GM10266 (cell line): Measurements from ENCODE around the gene LAMTOR1.
"Not testable (repeated sequence)": the region's sequence is repeated elsewhere in the genome, so short reads cannot be mapped to it uniquely, and the experiment has no call there.

Experiments used
- DNase-seq: peaks from one replicate; pipeline ENCODE4 v3.0.0; 2012; ENCODE audit errors: extremely low spot score
- TF ChIP-seq, protein P1 (sequence below): IDR thresholded peaks from 2 replicates; pipeline ENCODE4 v1.5.1; 2012; ENCODE audit warnings: mild to moderate bottlenecking, low read depth; ENCODE audit not compliant: control insufficient read depth, insufficient read depth; ENCODE audit errors: missing control alignments

LAMTOR1 gene

DNA sequence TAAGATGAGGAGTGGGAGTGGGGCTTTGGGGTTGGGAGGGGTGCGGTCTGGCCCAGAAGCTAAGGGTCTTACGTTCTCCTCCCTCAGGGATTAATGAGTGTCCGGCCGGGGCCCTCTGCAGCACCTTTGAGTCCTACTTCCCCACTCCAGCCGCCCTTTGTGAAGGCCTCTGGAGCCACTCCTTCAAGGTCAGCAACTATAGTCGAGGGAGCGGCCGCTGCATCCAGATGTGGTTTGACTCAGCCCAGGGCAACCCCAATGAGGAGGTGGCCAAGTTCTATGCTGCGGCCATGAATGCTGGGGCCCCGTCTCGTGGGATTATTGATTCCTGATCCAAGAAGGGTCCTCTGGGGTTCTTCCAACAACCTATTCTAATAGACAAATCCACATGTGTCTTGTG is 36.4 kb upstream of the LAMTOR1 start:
- no peak for DNase-seq
- TF ChIP-seq, protein P1, sequence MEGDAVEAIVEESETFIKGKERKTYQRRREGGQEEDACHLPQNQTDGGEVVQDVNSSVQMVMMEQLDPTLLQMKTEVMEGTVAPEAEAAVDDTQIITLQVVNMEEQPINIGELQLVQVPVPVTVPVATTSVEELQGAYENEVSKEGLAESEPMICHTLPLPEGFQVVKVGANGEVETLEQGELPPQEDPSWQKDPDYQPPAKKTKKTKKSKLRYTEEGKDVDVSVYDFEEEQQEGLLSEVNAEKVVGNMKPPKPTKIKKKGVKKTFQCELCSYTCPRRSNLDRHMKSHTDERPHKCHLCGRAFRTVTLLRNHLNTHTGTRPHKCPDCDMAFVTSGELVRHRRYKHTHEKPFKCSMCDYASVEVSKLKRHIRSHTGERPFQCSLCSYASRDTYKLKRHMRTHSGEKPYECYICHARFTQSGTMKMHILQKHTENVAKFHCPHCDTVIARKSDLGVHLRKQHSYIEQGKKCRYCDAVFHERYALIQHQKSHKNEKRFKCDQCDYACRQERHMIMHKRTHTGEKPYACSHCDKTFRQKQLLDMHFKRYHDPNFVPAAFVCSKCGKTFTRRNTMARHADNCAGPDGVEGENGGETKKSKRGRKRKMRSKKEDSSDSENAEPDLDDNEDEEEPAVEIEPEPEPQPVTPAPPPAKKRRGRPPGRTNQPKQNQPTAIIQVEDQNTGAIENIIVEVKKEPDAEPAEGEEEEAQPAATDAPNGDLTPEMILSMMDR, result no peak

DNA sequence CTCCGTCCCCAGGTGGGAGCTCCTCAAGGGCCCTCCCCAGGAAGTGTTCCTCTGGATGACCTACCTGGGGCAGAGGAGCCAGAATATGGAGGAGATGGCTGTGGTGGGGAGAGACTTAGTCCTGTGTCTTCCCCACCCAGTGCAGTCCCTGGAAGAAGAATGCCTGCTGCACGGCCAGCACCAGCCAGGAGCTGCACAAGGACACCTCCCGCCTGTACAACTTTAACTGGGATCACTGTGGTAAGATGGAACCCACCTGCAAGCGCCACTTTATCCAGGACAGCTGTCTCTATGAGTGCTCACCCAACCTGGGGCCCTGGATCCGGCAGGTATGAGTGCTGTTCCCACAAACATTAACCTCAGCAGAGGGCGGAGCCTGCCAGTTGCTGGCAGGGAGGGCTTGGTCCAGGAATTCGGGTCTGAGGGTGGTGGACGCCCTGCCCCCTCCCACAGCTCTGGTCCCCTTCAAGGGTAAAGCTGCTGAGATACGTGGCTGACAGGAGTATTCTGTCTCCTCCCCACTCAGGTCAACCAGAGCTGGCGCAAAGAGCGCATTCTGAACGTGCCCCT is 35.8 kb upstream of the LAMTOR1 start:
- DNase-seq, result no peak
- TF ChIP-seq, protein P1, result no peak

DNA sequence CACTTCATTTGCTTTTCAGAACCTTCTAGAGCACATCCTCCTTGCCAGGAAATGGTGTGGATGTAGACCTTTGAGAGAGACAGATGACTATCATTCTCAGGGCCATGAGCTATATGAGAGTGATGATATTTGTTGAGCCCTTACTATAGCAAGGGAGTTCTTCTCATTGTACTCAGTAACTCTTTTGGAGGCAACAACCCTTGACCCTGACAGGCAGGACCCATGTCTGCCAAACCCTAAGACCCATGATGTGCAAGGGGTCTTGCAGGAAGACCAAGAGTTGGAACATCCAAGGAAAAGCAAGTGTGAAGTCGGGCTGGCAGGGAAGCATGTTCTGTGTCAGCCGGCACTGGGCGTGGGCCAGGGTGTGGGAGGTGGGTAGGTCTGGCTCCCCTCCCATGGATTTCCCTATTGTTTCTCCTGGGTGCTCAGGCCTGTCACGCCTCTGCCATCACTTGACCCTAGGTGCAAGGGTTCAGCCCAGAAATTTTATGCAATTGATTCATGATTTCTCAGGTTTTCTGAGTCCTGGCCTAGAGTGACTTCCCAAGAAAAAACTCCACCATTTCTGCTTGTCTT is 33.7 kb upstream of the LAMTOR1 start:
- DNase-seq, result no peak
- TF ChIP-seq, protein P1, result no peak

DNA sequence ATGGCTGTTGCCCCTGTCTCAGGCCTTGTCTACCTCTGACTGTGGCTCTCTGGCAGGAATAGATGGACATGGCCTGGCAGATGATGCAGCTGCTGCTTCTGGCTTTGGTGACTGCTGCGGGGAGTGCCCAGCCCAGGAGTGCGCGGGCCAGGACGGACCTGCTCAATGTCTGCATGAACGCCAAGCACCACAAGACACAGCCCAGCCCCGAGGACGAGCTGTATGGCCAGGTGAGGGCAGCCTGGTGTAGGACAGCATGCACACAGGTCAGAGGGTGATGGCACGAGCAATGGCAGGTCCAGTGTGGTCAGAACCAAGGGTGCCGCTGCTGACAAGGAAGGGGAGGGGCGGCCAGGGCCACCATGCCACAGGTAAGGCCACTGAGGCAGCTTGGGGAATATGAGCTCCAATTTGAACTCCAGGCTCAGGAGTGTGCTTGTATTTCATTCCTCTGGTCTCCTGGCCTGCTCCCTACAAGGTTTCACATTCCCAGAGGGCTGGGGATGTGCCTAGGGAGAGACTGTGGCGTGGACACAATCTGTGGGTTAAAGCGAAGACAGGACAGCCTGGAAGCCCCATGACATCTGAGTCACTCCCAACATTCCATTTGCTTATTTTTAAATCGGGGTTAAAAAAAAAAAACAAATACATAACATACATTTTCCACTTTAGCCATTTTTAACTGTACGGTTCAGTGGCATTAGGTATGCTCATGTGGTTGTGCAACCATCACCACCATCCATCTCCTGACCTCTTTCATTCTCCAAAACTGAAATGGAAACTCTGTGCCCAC is 33.0 kb upstream of the LAMTOR1 start:
- DNase-seq, result no peak
- TF ChIP-seq, protein P1, result no peak

DNA sequence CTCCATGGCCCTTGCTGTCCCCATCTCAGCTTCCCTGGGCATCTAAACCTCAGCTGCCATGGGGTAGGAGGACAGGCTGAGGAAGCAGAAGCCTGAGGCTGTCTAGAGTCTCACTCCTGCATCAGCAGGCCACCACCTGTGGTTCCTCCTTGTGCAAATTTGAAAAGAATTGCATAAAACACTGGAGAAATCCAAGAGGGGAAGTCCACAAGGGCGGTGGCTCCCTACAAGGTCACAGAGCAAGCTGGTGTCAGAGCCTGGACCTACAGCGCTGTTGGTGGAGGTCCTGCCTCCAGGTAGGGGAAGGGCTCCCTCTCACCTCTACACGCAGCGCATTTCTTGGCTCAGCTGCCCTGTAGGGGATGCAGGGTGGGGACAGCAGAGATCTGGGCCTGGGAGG is 32.4 kb upstream of the LAMTOR1 start, which contains the start of gene FOLR3:
Gene FOLR3, plus strand, starts transcription at position 253 of the 400 bp plus-strand sequence. CDS start 228 bp downstream, outside the sequence.
- DNase-seq, result not testable (repeated sequence)

DNA sequence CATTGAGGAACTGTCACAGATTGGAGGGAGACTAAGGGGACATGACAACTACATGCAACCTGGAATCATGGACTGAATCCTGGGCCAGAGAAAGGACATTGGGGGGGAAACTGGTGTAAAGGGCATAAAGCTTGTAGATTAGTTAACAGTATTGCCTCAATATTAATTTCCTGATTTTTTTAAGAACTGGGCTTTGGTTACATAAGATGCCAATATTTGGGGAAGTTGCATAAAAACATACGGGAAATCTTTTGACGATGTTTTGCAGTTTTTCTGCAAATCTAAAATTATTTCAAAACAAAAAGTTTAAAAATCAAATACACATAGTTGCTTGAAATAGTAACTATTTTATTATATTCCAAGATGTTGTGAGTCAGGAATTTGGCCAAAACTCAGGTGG is 29.5 kb upstream of the LAMTOR1 start:
- no peak for DNase-seq
- TF ChIP-seq, protein P1, result no peak

DNA sequence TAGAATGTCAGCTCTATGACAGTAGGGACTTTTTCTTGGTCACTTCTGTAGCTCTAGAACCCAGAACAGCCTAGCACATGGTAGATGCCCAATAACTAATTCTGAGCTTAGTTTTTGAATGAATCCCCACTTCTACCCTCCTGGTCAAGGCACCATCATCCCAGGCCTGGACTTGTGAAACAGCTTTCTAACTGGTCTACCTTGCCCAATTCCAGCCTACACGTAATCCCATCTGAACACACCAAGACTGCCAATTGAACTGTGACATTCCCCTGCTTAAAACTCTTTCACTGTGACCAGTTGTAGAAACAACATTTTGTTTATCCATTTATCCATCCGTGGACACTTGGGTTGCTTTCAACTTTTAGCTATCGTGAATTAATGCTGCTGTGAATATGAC is 26.3 kb upstream of the LAMTOR1 start:
- DNase-seq, result no peak
- TF ChIP-seq, protein P1, result no peak
